Endothelial cell of umbilical vein (primary cell): ENCODE data around the gene PTAFR.

Experiments
- CTCF ChIP-seq, 2 donors: IDR thresholded peaks; 1 replicate in 1 of 2; 2 replicates in 1 of 2; pipeline ENCODE4 v1.5.1; 2011; ENCODE audit warnings: low read length in 2 of 2, mild to moderate bottlenecking in 2 of 2, moderate library complexity in 2 of 2, control low read depth in 1 of 2, inconsistent platforms in 1 of 2, low read depth in 1 of 2; ENCODE audit not compliant: insufficient read depth in 1 of 2; ENCODE audit errors: extremely low read depth in 1 of 2
- EZH2 ChIP-seq: IDR thresholded peaks from 2 replicates; pipeline ENCODE4 v1.6.1; 2012; ENCODE audit warnings: borderline replicate concordance, low read depth, mild to moderate bottlenecking, moderate library complexity, low read length, inconsistent platforms; ENCODE audit not compliant: severe bottlenecking
- FOS ChIP-seq: IDR thresholded peaks from 2 replicates; pipeline ENCODE4 v1.6.1; 2011; ENCODE audit warnings: mild to moderate bottlenecking, low read length, moderate library complexity, borderline replicate concordance; ENCODE audit not compliant: insufficient read depth
- GATA2 ChIP-seq: IDR thresholded peaks from 2 replicates; pipeline ENCODE4 v1.7.0; 2011; ENCODE audit warnings: low read depth, mild to moderate bottlenecking, moderate library complexity, mixed read lengths, low read length; ENCODE audit not compliant: insufficient read length, insufficient read depth
- JUN ChIP-seq: IDR thresholded peaks from 2 replicates; pipeline ENCODE4 v1.6.1; 2011; ENCODE audit warnings: borderline replicate concordance, low read depth; ENCODE audit not compliant: insufficient read length, insufficient read depth
- MAX ChIP-seq: IDR thresholded peaks from 2 replicates; pipeline ENCODE4 v1.6.1; 2011; ENCODE audit not compliant: insufficient read depth, insufficient read length
- MYC ChIP-seq: IDR thresholded peaks from one replicate; pipeline ENCODE4 v1.6.1; 2011; ENCODE audit warnings: mild to moderate bottlenecking, low read depth, low read length
- POLR2A ChIP-seq: IDR thresholded peaks from 2 replicates; pipeline ENCODE4 v1.6.1; 2012; ENCODE audit warnings: low read depth, mild to moderate bottlenecking, control low read depth, low read length
- POLR2AphosphoS5 ChIP-seq: IDR thresholded peaks from 2 replicates; pipeline ENCODE4 v1.6.1; 2012; ENCODE audit warnings: low read depth, mild to moderate bottlenecking, control low read depth, low read length, moderate library complexity; ENCODE audit not compliant: insufficient read depth

GRCh38 chr1:28122183-28122582, 54.3 kb downstream of the PTAFR start:
- TF ChIP-seq EZH2 (no peak), CTCF (IDR thresholded peaks at IDR 0.05; ENCODE audit: extremely low read depth in 1 of 2, insufficient read depth in 1 of 2, low read depth in 1 of 2, low read length in 2 of 2) (no peak), POLR2A (no peak), POLR2AphosphoS5 (no peak), JUN (no peak), MAX (no peak), GATA2 (no peak), MYC (no peak), FOS (no peak)
